ENCODE data around the gene SPACDR.
"Not testable (repeated sequence)": the region's sequence is repeated elsewhere in the genome, so short reads cannot be mapped to it uniquely, and the experiment has no call there.

SPACDR gene

DNA sequence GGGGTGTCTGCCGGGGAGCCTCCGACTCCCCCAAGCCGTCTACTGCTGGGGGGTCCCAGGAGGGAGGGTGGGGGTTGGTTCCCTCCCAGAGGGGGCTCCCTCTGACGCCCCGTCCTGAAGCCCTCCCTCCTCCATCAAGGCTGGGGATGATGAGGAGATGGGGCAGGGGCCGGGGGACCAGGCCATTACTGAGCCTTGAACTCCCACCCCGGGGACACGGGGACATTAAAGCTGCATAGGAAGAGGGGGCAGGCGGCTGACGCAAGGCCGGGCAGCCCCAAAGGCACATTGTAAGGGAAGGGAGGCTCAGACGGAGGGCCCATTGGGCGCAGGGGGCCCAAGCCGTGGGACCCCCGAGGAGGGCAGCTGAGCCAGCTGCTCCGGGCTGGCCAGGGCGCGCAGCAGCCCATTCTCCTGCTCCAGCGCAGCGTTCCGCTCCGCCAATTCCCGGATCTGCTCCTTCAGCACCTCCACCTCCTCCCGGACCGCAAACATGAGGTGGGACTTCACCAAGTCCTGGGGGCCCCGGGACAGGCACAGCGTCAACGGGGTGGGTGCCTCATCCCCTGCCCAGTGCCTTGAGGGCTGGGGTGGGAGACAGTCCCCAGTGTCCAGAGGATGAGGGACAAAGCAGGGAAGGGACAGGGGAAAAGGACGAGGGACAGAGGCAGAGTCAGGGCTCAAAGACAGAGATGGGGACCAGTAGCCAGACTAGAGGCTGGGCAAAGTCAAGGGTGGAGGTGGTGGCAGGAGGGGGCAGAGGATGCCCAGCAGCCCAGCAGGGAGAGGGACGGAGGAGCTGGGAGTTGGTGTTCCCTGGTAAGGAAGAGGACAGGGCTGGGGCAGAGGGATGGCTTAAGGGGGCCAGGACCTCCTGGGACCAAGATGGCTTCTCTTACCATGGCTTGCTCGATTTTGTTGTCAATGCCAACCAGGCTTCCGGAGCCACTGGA, 2.9 kb upstream of the SPACDR start:
- DNase-seq (ENCODE audit: extremely low read depth in 1 of 2, low read depth in 1 of 2): no peak

DNA sequence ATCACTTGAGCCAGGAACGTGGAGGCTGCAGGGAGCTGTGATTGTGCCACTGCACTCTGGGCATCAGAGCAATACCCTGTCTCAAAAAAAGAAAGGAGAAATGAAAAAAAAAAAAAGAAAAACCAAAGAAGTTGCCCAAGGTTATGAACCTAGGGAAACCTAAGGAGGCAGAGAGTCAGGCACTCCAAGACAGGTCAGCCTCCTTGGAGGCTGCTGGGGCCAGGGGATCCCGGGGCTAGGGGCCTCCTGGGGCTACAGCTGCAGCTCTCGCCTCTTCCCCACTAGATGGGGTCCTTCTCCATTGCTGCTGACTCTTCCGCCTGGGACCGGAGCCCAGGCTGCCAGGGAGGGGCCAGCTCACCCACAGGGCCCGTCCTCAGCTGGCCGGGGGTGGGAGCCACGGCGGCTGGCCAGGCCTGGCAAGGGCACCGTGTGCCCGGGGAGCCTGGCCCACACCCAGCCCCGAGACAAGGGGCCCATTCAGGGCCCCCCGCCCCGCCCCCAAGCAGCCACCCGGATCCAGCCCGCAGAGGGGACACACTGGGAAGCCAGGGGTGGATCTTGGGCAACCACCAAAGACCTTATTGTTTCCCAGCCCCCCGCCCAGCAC, 1.7 kb upstream of the SPACDR start:
- DNase-seq (ENCODE audit: extremely low read depth in 1 of 2, low read depth in 1 of 2): no peak

DNA sequence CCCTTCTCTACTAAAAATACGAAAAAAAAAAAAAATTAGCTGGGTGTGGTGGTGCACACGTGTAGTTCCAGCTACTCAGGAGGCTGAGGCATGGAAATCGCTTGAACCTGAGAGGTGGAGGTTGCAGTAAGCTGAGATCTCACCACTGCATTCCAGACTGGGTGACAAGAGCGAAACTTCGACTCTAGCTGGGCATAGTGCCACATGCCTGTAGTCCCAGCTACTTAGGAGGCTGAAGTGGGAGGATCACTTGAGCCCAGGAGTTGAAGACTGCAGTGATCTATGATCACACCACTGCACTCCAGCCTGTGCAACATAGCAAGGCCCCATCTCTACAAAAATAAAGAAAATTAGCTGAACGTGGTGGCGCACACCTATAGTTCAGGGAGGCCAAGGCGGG, 1.2 kb upstream of the SPACDR start:
- DNase-seq (ENCODE audit: extremely low read depth in 1 of 2, low read depth in 1 of 2): no peak

- no peak for DNase-seq (ENCODE audit: extremely low read depth in 1 of 2, low read depth in 1 of 2)
Measured at GRCh38 chr7:100464791-100465190, 731 bp upstream of the SPACDR start.

DNA sequence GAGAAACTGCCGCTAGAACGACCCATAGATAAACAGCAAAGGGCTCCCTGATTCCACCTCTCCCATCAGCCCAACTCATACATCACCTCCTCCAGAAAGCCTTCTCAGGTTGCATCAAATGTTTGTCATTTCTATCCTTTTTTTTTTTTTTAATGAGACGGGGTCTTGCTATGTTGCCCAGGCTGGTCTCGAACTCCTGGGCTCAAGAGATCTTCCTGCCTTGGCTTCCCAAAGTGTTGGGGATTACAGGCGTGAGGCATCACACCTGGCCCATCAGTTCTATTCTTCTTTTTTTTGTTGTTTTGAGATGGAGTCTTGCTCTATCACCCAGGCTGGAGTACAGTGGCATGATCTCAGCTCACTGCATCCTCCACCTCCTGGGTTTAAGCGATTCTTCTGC, 7.0 kb downstream of the SPACDR start:
- no peak for DNase-seq (ENCODE audit: extremely low read depth in 1 of 2, low read depth in 1 of 2)

GRCh38 chr7:100456562-100456961, 7.5 kb downstream of the SPACDR start:
- DNase-seq (ENCODE audit: extremely low read depth in 1 of 2, low read depth in 1 of 2): no peak

- DNase-seq (ENCODE audit: extremely low read depth in 1 of 2, low read depth in 1 of 2): no peak
Measured at GRCh38 chr7:100455206-100455605, 8.9 kb downstream of the SPACDR start.

DNA sequence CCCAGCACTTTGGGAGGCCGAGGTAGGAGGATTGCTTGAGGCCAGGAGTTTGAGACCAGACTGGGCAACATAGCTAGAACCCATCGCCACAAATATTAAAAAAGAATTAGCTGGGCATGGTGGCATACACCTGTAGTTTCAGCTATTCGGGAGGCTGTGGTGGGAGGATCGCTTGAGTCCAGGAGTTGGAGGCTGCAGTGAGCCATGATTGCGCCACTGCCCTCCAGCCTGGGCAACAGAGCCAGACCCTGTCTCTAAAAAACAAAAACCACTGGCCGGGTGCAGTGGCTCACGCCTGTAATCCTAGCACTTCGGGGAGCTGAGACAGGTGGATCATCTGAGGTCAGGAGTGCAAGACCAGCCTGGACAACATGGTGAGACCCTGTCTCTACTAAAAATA, 10.2 kb downstream of the SPACDR start:
- not testable (repeated sequence) for DNase-seq (ENCODE audit: extremely low read depth in 1 of 2, low read depth in 1 of 2)

DNA sequence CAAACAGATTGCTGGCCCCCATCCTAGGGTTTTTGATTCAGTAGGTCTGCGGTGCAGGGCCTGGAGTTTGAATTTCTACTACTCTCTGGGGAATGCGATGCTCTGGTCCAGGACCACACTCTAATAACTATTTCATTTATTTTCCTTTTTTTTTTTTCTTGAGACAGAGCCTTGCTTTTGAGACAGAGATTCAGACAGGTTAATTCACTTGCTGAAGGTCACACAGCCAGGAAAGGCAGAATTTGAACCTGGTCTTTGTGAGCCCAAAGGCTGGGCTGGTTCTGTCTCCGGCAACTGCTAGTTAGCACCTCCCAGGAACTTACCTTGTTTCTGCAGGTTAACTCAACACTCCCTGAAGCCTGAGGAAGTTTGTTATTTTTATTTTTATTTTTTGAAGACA, 11.5 kb downstream of the SPACDR start:
- no peak for DNase-seq (ENCODE audit: extremely low read depth in 1 of 2, low read depth in 1 of 2)

GRCh38 chr7:100449190-100449795, 14.8 kb downstream of the SPACDR start:
- no peak for DNase-seq (ENCODE audit: extremely low read depth in 1 of 2, low read depth in 1 of 2)

GRCh38 chr7:100447363-100447762, 16.7 kb downstream of the SPACDR start:
- not testable (repeated sequence) for DNase-seq (ENCODE audit: extremely low read depth in 1 of 2, low read depth in 1 of 2)

- no peak for DNase-seq (ENCODE audit: extremely low read depth in 1 of 2, low read depth in 1 of 2)
Measured at GRCh38 chr7:100446040-100446439, 18.0 kb downstream of the SPACDR start.

GRCh38 chr7:100444311-100445278, 19.5 kb downstream of the SPACDR start:
- DNase-seq (ENCODE audit: extremely low read depth in 1 of 2, low read depth in 1 of 2): no peak

DNA sequence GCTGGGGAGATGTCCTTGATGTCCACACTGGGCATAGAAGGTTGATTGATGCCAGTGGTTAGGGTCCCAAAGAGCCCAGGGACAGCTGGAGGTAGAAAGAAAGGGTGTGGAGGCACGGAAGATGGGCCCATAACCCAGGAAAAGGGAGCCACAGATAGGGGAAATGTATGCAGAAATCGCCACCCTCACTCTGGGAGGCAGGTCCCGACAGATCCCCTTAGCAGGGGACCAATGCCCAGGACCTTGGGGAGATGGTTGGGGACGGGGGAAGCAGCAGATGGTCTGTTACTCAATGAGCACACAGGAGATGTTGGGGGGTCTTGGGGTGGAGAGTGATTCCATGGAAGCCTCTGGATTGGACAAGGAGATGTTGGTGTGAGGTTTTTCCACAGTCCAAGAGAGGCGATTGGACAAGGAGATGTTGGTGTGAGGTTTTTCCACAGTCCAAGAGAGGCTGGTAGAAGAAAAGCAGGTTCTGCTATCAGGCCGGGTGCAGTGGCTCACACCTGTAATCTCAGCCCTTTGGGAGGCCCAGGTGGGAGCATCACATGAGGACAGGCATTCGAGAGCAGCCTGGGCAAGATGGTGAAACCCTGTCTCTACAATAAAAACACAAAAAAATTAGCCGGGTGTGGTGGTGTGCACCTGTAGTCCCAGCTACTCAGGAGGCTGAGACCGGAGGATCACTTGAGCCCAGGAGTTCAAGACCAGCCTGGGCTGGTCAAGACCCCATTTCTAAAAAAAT, 20.8 kb downstream of the SPACDR start:
- DNase-seq (ENCODE audit: extremely low read depth in 1 of 2, low read depth in 1 of 2): no peak

DNA sequence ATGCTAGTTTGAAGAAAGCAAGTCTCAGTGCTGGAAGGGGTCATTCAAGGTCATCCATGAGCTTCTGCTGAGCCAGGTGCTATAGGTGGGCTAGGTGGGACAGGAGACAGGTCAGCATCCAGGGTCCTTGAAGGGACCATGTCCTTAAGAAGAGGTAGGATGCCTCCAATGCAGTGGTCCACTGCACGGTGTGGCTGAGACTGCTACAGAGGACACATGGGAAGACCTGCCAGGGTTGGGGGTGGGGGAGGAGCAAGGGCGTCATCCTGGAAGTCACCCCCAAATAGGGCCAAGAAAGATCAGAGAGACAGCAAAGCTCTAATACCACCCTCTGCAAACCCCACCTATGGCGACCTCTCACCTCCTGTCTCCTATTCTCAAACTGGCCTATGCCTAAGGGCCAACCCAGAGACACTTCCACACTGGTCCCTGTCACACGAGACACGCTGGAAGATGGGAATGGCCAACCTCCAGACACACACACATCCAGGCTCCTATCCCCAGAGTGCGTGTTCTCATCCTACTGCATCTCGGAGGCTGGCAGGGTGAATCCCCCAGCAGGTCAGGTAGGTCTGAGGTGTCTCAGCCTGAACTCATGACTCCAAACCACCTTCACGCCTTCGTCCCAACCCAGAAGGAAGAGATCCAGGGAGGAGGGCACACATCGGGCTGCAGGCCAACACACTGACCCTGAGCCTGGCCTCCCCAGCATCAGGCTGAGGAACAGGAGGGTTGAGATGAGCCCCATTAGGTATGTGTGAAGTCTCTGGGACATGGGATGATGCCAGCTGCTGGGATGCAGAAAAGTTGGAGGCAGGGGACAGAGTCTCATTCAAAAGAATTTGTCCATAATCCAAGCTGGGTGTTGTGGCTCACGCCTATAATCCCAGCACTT, 22.2 kb downstream of the SPACDR start:
- no peak for DNase-seq (ENCODE audit: extremely low read depth in 1 of 2, low read depth in 1 of 2)

DNA sequence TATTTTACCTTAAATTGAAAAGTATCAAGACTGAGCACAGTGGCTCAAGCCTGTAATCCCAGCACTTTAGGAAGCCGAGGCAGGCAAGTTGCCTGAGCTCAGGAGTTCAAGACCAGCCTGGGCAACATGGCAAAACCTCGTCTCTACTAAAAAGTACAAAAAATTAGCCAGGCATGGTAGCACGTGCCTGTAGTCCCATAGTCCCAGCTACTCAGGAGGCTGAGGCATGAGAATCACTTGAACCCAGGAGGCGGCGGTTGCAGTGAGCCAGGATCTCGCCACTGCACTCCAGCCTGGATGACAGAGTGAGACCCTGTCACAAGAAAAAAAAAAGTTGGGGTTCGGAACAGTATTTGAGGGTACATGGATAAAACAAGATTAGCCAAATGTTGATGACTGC, 24.8 kb downstream of the SPACDR start:
- DNase-seq (ENCODE audit: extremely low read depth in 1 of 2, low read depth in 1 of 2): not testable (repeated sequence)

GRCh38 chr7:100438731-100439130, 25.3 kb downstream of the SPACDR start:
- DNase-seq (ENCODE audit: extremely low read depth in 1 of 2, low read depth in 1 of 2): not testable (repeated sequence)

DNA sequence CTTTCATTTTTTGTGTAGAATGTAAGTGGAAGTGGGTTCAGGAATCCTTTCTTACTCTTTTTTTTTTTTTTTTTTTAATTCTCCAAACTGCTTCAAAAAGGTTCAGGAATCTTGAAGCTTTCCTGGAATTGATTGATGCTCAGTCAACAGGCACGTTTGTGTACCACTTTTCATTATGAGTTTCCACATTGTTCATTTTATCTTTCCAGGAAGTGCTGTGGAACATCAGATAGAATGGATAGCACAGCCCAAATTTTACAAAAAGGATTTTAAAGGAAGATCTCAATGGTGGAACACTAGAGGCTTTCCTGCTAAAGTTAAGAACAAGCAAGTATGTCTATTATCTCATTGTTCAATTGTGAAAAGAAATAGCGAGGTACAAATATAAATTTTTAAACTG, 25.9 kb downstream of the SPACDR start:
- DNase-seq (ENCODE audit: extremely low read depth in 1 of 2, low read depth in 1 of 2): no peak
